H1 (cell line): Measurements from ENCODE around the gene CCDC102A. TPM values are rescaled to one million over a fixed set of nuclear protein-coding genes. Genes with fewer than 3 reads are reported as not detected.

ENCODE experiments used
- ASH2L ChIP-seq: fragments of 200-600, 300-600 bp; sonication (generic); IDR thresholded peaks from one replicate; pipeline ENCODE4 v1.7.1; 2017; ENCODE audit warnings: low read length
- EGR1 ChIP-seq: IDR thresholded peaks from 2 replicates; pipeline ENCODE4 v1.6.1; 2011; ENCODE audit warnings: low read depth, low read length, borderline replicate concordance
- EP300 ChIP-seq, 2 experiments: IDR thresholded peaks; 1 replicate in 1 of 2; 2 replicates in 1 of 2; pipeline ENCODE4 v1.6.1; 2011 to 2012; ENCODE audit warnings: low read depth in 2 of 2, low read length in 2 of 2, mild to moderate bottlenecking in 2 of 2, borderline replicate concordance in 1 of 2, inconsistent platforms in 1 of 2, moderate library complexity in 1 of 2
- KDM4A ChIP-seq: IDR thresholded peaks from one replicate; pipeline ENCODE4 v1.7.1; 2012; ENCODE audit warnings: low read depth, mild to moderate bottlenecking, moderate library complexity, low read length, inconsistent platforms; ENCODE audit not compliant: severe bottlenecking
- MAFK ChIP-seq: IDR thresholded peaks from 2 replicates; pipeline ENCODE4 v1.6.1; 2012; ENCODE audit warnings: low read depth, mild to moderate bottlenecking, improper control_type of control experiment, low read length
- MAX ChIP-seq: IDR thresholded peaks from 2 replicates; pipeline ENCODE4 v1.6.1; 2012; ENCODE audit warnings: inconsistent platforms
- POLR2AphosphoS5 ChIP-seq: IDR thresholded peaks from 2 replicates; pipeline ENCODE4 v1.6.1; 2011; ENCODE audit warnings: low read depth, low read length
- SP2 ChIP-seq: IDR thresholded peaks from 2 replicates; pipeline ENCODE4 v1.6.1; 2012; ENCODE audit warnings: mild to moderate bottlenecking, low read length, inconsistent platforms
- polyA plus RNA-seq, 7 experiments: library from polyadenylated mRNA; depleted of rRNA in 3 of 7; stranded (reverse) in 5 of 7; unstranded in 2 of 7; fragments of >200 nt in 5 of 7; fragments of 200-250 nt in 2 of 7; gene quantifications; 1 replicate in 5 of 7; 2 replicates in 1 of 7; 4 replicates in 1 of 7; pipeline versions ENCODE4 v1.2.1 to v1.2.3, GENCODE V29; 2011 to 2013; ENCODE audit warnings: missing spikeins in 2 of 7, mixed read lengths in 2 of 7
- total RNA-seq: library from RNA; stranded (reverse); fragmentation: NEBNext Ultra II Directional; extraction: Animal tissue kit (Norgen Biotek cat#: 25700); gene quantifications from 2 replicates; pipeline ENCODE4 v1.2.1, GENCODE V29; 2021

Gene CCDC102A
- total and polyA plus RNA-seq, 2 of the 8 experiments (the other 6 are each of a cell fraction or from before 2014, with no cell fraction given): 4.0 to 7.5 TPM

DNA sequence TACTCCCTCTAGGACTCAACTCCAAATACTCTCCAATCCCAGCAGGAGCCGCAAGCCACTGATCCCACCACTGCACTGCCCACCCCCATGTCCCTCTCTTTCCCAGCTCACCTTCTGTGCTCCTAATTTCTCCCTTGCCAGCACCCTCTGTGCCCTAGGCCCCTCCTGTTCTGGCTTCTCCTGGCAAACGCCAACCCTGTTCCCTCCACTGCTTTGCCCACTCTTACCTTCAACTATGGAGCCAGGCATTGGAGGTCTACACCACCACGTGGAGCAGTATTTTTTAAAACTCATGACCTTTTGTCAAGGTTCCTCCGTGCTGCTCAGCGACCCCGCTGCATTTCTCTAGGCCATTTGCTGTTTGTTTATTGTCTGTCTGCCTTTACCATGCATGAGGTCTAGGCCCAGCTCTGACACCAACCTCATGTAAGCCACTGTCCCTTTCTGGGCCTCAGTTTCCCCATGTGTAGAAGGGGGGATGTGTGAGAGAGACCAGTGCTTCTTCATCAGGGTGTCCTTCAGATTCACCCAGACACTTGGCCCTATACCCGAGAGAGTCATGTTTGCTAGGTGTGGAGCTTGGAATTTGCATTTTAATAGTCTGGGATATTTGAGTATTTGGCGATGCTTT lies 4.6 kb downstream of the CCDC102A start (continued):
- no peak for TF ChIP-seq POLR2AphosphoS5
- no peak for TF ChIP-seq KDM4A
- TF ChIP-seq EP300 (IDR thresholded peaks at IDR 0.05; ENCODE audit: borderline replicate concordance in 1 of 2, low read depth in 2 of 2, low read length in 2 of 2): no peak
- TF ChIP-seq MAX: no peak
- TF ChIP-seq SP2: no peak
- no peak for TF ChIP-seq ASH2L
- no peak for TF ChIP-seq EGR1
- no peak for TF ChIP-seq MAFK
- TF ChIP-seq, all 59 proteins: peak for 0
